Heart left ventricle (tissue), 13 donors: ENCODE measurements around the gene CDKN1C.

Experiments
- CTCF ChIP-seq, 12 donors: fragments of 200-600 bp; sonication (generic) in 4 of 12; IDR thresholded peaks; one replicate each; pipeline versions ENCODE4 v1.5.0 to v1.8.0; 2018 to 2022; ENCODE audit warnings: antibody characterized with exemption in 12 of 12, mild to moderate bottlenecking in 5 of 12
- POLR2A ChIP-seq, 2 donors: fragments of 450-650 bp; IDR thresholded peaks; one replicate each; pipeline ENCODE4 v1.6.1; 2017; ENCODE audit warnings: antibody characterized with exemption in 2 of 2, mild to moderate bottlenecking in 2 of 2, moderate library complexity in 2 of 2
- donor health status: ischemic (EF 13 %, LVEDD 7.1; RV severe dilation, severe dysfunction).
- donor health status: DM: no; HTN: yes; CAD: no.
- donor health status: DM: no; HTN: no; CAD: no.
- donor health status: ischemic (EF 25% LVEDD 6.9; RV normal size, moderate dysfunction).
- donor health status: ischemic (EF 25% LVEDD 5.7; RV mildly dilated, moderate dysfunction).
- donor health status: ischemic (EF 35%, LVEDD 5.7; RV mildly dilated, moderate dysfunction).
- donor health status: nonischemic (EF 11% LVEDD 7.7; RV severe dilation, severe dysfunction).
- donor health status: DM: yes; HTN: yes; CAD: no.
- donor health status: PGD.
- donor health status: ischemic (EF 29% LVEDD 5.4; RV normal size, mild dysfunction).
- donor health status: nonischemic (EF 23%, LVEDD 6.1; RV moderate dilation, normal function).

DNA sequence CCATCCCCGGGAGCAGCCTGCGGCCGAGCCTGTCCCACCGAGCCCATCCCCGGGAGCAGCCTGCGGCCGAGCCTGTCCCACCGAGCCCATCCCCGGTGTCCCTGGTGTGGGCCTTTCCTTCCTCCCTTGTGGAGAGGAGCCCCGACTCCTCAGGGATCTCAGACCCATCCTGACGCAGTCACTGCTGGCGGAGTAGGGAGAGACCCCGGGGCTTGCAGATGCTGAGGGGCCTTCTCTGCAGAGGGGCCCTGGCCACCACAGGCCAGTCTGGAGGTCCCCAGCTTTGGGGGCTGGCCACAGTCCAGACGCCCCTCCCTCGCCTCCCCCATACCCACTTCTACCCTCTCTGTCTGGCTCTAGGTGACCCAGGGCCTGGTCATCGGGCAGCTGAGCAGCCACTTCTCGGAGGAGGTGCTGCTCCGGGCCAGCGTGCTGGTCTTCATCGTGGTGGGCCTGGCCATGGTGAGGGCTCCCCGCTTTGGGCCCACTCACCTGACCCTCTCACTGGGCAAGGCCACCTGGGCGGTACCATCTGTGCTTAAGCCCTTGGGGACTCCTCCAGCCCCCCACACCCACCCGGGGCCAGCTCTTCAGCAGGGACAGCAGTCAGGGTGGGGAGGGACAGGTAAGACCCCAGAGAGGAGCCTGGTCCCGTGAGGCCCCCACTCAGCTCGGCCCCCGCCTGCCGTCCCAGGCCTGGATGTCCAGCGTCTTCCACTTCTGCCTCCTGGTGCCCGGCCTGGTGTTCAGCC is 36.3 kb upstream of the CDKN1C start:
- TF ChIP-seq CTCF (IDR thresholded peaks at IDR 0.05): no peak
- no peak for TF ChIP-seq POLR2A (IDR thresholded peaks at IDR 0.05)
